ENCODE results near the gene SPG11.
"Not testable (repeated sequence)": the region's sequence is repeated elsewhere in the genome, so short reads cannot be mapped to it uniquely, and the experiment has no call there.

SPG11 gene

DNA sequence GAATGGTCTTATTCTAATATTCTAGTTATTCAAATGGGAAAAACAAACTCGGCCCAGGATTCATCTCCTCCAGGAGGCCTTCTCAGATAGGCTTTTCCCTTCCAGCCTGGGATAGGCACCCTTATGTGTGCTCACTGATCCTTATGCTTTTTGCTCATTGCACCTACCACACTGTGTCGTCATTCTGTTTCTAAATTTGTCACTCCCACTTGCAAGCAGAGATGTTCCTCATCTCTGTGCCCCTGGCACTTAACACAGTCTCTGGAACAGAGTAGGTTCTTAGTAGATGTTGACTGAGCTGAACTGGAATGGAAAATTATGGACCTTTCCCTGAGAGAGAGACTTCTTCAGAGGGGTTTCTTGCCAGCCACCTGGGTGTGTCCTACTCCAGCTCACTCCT lies 18.7 kb upstream of the SPG11 start:
- no peak for DNase-seq

DNA sequence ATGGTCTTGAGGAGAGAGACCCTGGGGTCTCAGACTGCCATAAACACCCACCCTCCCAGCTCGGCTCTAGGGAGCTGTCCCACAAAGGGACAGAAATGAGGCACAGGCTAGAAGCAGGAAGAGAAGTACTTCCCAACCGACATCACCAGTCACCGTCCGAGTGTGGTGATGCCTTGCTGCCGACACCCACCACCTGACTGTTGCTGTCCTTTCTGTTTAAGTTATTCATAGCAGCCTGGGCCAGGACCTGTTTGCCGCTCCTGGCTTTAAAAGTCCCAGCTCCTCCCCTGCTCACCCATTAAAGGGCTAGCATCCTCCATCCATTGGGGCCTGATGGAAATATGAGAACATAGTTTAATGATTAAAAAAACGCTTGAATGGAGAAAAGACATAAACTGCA lies 13.2 kb upstream of the SPG11 start:
- DNase-seq: no peak

DNA sequence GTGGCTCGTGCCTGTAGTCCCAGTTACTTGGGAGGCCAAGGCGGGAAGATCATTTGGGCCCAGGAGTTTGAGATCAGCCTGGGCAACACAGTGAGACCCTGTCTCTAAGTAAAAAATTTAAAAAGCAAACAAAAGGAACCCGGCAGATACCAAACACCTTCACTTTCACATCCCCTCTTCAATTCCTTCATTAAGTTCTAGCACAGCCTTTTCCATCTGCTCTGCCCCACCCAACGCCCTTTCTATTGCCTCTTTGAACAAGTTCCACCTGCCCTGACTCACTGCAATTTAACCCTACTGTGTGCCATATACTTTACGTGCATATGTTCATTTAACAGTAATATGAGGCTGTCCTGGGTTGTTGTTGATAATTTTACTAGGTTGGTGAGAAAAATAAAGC lies 12.4 kb upstream of the SPG11 start:
- DNase-seq: no peak

DNA sequence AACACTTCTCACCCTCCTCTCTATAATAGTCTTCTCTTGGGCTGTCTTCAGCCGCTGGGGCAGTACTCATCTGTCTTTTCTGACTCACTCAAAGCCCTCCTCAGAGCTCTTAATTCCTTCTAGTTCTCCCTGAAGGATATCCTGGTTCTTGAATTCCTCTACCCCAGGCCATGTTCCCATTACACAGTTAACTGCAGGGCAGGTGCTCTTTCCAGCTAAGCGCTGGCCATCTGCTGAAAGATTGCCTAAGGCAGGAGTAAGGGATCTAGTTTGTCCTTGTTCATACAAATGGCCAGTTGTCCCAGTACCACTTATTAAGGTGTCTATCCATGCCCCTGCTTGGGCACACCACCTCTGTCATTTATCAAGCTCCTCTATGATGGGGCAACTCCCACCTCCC lies 10.2 kb upstream of the SPG11 start:
- no peak for DNase-seq

DNA sequence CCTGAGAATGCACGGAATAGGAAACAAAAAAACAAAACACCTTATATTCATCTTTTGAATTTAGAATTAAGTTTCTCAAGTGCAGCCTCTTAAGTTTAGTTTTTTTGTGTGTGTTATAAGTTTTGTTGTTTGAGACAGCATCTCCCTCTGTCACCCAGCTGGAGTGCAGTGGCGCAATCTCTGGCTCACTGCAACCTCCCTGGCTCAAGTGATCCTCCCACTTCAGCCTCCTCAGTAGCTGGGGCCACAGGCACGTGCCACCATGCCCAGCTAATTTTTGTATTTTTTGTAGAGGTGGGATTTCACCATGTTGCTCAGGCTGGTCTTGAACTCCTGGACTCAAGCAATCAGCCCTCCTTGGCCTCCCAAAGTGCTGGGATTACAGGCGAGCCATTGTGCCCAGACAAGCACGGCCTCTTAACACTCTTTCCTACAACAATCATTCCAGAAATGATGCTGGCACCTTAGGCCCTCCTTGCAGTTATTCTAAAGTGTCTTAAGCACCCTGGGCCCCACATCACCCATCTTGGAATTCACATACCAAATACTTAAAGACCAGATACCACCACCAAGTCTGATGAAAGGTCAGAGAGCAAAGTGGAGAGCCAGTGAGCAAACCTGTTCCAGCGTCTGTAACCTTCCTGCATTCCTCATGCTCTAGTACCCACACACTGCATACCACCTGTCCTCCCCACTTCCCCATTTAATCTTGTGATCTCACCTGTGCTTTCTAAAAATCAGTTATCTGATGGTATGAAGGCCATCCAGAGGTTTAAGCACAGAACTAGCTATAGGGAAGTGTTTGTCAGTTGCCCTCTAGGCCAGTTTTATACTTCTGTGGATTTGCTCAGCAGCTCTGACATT lies 6.9 kb upstream of the SPG11 start:
- DNase-seq: no peak

DNA sequence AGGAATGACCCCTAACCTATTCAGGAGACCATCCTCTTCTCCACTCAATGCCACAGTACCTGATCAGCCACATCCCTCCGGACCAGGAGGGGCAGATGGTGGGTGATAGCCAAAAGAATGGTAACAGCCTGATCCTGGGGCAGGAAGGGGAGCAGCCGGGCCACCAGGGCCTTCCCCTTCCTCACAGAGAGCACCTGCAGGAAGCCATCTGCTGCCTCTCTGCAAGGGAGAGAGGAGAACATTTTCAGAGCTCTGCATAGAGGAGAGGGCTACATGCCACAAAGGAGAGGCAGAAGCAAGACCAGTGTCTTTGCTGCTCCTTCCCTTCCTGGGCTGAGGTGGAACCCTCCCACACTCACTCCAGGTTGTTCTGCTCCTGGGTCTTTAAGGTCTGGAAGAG lies 5.5 kb upstream of the SPG11 start:
- no peak for DNase-seq

DNA sequence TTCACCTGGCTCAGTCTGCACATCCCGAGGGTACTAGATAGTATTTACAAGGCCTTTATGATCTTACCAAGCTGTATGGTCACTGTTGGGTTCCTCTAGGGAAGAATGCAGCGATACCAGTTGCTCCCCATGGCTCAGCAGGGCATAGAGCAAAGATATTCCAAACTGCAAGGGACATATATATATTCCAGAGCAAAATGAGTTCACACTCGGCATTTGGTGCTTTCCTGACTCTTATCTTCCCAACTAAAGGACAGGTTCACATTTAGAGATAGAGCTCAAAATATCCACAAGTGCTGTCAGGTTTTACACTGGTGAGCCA lies 3.5 kb upstream of the SPG11 start:
- no peak for DNase-seq

DNA sequence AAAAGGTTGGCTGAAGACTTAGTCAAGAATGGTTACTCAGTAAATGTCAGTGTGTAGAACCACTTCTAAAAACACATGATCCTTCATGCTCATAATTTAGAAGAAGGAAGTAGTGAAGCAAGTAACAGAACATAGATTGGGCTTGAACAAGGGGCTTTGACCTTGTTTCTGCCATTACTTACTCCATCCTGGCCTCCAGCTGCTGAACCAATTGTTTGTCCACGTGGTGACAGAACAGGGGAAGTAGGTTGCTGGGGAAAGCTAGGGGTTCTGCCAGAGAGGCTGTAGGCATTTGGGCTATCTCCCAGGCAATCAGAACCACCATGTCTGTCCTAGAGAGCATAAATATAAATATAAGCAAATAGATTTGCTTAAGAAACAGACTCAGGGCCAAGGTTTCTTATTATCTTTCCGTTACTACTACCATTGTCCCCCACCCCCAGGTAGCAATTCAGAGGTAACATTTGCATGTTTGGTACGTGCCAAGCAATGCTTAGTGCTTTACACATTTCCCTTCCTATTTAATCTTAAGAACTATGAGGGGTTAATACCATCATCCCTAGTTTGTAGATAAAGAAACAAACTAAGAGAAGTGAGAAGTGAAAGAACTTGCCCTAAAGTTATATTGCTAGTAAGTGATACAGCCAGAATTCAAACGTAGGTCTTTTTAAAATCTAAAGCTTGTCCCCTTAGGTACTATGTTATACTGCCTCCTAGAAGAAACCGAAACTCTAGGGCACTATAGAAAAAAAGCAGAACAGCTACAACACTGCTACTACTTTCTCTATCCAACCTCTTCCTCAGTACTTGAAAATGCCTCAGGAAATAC lies 3.0 kb upstream of the SPG11 start:
- no peak for DNase-seq

DNA sequence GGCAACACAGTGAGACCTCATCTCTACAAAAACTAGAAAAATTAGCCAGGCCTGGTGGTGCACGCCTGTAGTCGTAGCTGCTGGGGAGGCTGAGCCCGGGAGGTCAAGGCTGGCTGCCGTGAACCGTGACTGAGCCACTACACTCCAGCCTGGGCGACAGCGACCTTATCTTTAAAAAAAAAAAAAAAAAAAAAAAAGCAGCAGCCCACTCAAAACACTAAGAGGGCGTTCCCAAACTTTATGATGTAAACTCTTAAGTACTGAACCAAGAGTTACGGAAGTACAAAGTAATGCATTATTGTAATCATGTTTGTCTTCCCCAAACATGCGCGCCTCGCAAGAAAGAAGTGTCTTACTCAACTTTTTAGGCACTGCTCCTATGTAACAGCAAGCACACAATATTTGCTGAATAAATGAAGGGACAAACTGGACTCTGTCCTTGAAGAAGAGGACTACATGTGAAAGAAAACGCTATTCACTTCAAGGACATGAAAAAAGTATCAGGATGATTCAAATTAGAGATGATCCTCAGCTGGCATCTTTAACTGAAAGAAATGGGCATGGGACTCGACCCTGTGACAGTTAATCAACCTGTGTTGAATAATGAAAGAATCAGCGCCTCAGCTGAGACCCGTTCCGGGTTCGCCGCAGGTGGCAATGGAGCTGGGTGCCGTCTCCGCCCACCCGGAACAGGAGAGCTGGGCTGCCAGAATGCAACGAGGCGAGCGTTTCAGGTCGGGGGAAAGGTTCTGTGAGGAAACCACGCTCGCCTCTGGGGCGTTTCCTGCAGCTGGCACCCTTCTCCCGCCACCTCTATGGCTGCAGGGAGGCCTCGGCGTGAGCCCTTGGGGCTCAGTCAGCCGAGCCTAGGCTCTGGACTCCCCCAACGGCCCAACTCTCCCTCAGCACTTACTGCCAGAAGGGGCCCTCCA lies 718 bp downstream of the SPG11 start:
- DNase-seq: peak; percentile 89

DNA sequence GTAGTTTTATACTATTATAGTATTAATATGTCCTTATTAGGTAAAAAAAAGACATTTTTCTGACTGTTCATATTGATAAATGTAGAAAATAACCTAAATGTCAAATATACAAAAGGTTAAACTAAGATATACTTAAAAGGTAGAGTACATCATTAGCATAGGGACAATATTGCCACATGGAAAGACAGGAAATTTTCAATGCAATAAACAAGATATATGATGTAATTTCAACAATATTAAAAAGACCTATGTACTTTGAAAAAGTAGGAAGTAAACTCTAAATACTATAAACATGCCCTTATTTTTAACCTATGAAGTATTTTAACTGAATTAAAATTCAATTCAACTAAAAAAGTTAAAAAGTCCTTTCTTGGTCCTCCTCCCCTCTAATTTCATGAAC lies 1.9 kb downstream of the SPG11 start:
- DNase-seq: no peak

DNA sequence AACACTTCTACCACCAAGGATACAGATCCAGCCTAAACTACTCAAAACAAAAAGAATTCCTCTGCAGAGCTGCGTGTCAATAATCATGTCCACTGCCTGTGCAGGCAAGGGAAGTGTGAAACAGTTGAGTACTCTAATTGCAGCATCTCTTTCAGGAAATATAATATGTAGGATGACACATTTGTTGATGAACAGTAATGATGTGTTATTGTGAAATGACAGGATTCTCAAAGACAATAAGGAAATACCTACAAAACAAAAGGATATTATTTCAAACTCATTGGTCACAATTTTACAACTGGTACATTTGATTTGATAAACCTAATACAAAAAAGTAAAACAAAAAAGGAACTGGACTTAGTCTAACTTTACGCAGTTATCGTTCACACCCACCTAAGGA lies 4.4 kb downstream of the SPG11 start:
- no peak for DNase-seq

DNA sequence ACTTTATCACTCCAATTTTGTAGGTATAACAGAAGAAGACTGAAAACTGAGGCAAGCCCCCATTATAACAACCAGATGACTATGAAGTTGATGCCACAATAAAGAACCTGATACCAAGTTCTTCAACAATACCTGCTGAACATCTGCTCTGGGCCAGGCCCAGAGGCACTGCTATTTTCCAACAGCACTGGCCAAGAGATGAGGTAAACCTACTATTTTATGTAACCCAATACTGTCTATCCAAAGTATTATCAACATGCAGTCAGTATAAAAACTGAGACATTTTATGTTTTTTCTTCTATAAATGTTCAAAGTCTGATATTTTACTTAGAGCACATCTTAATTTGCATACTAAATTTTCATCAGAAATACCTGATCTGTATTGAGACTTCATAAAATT lies 6.1 kb downstream of the SPG11 start:
- DNase-seq: peak; percentile 28

DNA sequence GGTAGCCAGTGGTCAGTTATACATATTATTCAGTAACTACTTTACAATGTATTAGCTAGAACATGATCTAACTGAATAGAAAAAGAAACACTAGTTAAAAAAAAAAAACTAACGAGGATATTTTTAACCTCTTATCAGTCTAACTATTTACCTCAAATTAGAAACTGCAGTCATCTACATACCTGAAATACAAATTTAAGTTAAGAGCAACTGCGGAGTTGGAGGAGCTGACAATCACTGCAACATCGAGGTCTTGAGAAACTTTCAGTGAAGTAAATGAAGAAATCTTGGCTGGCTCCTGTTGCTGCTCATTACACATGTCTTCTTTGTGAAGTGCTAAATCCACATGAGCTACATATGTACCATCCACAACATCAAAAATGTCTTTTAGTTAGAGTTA lies 6.5 kb downstream of the SPG11 start:
- DNase-seq: no peak

DNA sequence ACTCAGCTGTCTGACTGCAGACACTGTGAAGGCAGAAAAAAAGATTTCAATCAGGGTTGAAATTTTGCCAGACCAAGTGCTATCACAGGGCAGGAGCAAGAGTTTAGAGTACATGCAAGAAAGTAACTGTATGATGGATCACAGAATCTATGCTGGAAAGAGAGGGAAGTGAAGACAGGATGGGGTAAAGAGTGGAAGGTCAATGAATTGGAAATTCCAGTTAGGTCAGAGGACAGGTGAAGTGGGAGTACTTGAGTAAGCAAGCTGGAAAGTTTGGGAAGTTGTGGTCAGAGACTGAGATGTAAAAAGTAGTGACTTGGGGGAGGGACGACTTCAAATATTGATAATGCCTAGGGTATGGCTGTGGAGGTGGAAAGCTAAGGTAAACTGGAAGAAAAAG lies 7.2 kb downstream of the SPG11 start:
- DNase-seq: no peak

DNA sequence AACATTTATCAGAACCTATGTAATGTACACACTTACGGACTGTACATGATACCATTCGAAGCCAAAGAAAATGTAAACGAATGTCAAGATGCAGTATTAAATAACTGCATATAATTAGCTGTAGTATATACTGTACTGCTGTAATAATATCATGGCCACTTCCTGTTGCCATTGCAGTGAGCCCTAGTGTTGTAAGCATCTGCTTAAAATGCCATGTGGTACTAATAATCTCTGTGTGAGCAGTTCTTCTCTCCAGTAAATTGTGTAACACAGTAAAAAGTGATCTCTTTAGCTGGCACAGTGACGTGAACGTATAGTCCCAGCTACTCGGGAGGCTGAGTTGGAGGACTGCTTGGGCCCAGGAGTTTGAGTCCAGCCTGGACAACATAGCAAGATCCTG lies 8.6 kb downstream of the SPG11 start:
- DNase-seq: no peak

DNA sequence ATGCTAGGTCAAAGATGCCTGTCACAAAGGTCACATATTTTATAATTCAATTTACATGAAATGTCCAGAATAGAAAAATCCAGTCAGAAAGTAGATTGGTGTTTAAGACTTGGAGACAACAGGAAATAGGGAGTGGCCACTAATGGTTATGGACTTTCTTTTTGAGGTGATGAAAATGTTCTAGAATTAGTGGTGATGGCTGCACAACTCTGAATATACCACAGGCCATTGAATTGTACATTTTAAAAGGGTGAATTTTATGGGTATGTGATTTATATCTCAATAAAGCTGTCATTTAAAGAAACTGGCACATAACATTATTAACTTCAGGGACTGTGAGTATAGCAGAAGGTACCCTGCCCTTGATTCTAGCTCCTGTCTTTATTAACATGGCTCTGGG lies 15.8 kb downstream of the SPG11 start:
- DNase-seq: no peak

DNA sequence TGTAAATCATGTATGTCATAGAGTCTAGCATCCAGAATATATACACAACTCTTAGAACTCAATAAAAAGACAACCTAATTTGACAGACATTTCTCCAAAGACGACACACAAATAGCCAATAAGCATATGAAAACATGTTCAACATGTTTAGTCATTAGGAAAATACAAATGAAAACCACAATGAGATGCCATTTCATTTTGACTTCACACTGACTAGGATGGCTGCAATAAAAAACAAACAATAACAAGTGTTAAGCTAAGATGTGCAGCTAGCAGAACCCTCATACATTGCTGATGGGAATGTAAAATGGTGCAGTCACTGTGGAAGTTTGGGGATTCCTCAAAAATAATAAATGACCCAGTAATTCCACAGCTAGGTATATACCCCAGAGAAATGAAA lies 16.4 kb downstream of the SPG11 start:
- no peak for DNase-seq

DNA sequence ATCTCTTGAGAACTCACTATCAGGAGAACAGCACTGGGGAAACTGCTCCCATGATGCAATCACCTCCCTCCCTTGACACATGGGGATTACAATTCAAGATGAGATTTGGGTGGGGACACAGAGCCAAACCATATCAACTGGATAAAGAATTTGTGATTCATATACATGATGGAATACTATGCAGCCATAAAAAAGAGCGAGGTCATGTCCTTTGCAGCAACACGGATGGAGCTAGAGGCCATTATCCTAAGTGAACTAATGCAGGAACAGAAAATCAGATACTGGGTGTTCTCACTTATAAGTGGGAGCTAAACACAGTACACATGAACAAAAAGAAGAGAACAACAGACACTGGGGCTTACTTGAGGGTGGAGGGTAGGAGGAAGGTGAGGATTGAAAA lies 17.0 kb downstream of the SPG11 start:
- no peak for DNase-seq

DNA sequence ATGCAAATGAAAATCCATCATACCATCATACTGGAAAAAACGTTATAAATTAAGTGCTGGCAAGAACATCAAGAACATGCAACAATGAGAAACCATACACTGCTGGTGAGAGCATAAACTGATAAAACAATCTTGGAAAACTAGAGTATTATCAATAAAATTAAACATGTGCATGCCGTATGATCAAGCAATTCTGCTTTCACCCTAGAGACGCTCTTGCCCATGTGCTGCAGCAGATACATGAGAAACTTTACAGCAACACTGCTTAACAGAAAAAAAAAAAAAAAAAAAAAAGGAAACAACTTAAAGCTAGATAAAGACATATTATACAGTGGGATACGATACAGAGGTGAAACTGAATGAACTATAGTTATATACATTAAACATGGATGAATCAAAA lies 21.8 kb downstream of the SPG11 start:
- no peak for DNase-seq

DNA sequence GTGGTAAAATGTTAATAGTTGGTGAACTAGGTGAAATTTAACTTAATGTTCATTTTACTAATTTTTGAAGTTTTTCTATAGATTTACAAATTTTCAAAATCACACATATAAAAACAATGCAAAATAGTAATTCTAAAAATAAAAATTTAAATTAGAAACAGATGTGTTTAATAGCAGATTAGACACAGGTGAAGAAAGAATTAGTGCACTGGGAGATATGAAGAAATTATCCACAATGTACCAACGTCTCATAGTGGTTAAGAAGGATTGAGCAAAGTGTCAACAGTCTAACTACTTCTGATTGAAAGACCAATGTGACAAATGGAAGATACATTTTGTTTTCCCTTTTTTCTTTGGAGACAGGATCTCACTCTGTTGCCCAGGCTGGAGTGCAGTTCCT lies 26.5 kb downstream of the SPG11 start:
- DNase-seq: no peak

DNA sequence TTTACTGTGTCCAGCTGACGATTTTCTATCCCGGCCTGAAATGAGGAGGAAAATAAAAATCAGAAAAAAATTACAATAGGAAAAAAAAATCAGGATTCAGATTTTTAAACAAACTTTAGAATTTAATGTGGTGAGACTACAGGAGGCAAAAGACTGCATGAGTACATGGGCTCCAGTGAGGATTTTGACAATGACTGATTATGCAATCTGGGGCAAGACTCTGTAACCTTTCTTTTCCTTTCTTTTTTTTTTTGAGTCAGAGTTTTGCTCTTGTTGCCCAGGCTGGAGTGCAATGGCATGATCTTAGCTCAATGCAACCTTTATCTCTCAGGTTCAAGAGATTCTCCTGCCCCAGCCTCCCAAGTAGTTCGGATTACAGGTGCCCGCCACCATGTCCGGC lies 29.9 kb downstream of the SPG11 start:
- no peak for DNase-seq

DNA sequence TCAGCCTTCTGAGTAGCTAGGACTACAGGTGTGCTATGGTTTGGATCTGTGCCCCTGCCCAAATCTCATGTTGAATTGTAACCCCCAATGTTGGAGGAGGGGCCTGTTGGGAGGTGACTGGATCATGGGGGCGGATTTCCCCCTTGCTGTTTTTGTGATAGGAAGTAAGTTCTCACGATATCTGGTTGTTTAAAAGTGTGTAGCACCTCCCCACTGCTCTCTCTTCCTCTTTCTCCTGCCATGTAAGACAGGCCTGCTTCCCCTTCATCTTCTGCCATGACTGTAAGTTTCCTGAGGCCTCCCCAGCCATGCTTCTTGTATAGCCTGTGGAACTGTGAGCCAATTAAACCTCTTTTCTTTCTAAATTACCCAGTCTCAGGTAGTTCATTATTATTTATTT lies 38.2 kb downstream of the SPG11 start:
- not testable (repeated sequence) for DNase-seq

DNA sequence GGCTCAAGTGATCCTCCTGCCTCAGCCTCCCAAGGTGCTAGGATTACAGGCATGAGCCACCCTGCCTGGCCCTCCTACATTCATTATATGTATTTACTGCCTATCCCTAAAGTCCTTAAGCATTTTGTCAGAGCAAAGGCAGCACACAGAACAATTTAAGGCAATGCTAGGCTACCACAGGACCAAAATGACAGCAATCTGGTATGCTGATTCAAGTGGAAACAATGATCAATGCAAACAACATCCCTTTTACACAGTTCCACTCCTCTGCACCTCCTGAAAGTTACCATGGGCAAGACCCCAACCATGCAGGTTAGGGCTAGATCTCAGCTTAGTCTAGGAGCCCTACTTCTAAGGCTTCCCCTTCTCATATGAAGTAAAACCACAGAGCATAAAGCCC lies 40.3 kb downstream of the SPG11 start:
- no peak for DNase-seq

DNA sequence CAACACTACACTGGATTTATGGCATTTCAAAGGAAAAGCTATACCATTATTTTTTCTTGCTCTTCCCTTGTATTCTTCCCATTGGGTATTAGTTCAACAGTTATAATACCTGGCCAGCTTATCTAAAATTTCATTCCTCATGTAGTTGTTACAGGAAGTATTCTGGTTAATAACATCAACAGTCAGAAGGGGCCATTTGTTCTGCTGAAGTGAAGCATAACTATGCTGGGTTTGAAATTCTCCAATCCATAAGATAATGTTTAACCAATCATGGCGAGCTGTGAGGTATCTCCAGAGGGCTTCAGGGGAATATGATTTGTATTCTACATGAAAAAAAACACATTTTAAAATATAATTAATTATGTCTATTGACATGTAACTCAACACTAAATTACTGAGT lies 43.4 kb downstream of the SPG11 start:
- DNase-seq: no peak

All from NCI-H69 (cell line).